HPDE6-E6E7 (cell line): ENCODE measurements around the gene EIF4G2.

ENCODE experiments used
- DNase-seq: peaks from one replicate; pipeline ENCODE4 v3.0.0; 2011; ENCODE audit warnings: missing footprints; ENCODE audit errors: extremely low spot score

EIF4G2 gene

DNA sequence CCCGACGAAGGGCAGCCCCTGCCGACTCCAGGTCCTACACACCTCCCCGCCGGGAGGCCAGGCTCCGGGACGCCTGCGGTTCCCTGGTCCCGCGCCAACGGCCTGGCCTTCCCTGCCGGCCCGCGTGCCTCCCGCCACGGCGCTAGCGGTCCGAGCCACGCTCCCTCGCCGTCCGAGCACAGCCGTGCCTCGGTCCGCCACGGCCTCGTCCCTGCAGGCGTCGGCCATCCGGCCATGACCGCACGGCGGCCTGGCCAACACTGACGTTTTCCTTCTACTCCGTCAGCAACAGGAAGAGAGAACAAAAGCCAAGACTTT, 532 bp downstream of the EIF4G2 start:
- no peak for DNase-seq

- no peak for DNase-seq
Measured at GRCh38 chr11:10807493-10808234, 1.1 kb downstream of the EIF4G2 start.

GRCh38 chr11:10806206-10806605, 2.5 kb downstream of the EIF4G2 start:
- no peak for DNase-seq

- DNase-seq, result no peak
Measured at GRCh38 chr11:10805741-10806140, 3.0 kb downstream of the EIF4G2 start.

- no peak for DNase-seq
Measured at GRCh38 chr11:10803676-10804075, 5.0 kb downstream of the EIF4G2 start.

DNA sequence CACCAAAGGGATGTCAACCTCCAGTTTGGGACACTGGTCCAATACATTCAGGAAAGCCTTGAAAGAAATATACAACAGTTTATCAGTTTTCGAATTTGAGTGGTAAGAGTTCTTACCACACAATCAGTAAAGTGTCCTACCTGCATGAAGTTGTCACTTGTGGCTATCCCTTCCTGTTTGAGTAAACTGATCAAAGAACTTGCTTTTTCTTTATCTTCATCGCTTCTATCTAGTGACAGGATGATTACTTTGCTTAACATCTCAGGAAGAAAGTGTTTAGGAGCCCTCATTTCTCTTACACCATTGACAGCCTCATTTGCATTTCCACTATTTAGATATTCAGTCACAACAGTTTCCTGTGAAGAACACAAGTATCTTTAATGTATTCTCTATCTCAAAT, 8.4 kb downstream of the EIF4G2 start:
- no peak for DNase-seq

GRCh38 chr11:10798330-10798928, 10.3 kb downstream of the EIF4G2 start:
- DNase-seq, result no peak

DNA sequence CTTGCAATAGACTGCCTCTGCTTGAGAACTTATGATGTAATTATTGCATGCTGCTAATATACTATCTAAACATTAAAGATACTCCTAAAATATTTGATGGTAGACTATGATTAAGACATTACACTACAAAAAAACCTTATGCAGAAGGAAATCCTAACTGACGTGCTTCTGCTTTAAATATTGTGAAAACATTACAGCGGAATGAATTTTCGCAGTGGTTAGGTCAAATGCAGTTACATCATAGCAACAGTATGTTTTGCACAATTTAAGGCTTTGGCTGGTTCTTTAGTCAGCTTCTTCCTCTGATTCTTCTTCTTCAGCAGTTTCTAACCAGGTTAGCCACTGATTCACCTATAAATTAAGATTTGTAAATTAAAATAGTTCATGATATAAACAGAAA, 11.2 kb downstream of the EIF4G2 start:
- DNase-seq, result no peak

- DNase-seq, result no peak
Measured at GRCh38 chr11:10797001-10797400, 11.7 kb downstream of the EIF4G2 start.

GRCh38 chr11:10796191-10796590, 12.5 kb downstream of the EIF4G2 start:
- DNase-seq, result no peak

DNA sequence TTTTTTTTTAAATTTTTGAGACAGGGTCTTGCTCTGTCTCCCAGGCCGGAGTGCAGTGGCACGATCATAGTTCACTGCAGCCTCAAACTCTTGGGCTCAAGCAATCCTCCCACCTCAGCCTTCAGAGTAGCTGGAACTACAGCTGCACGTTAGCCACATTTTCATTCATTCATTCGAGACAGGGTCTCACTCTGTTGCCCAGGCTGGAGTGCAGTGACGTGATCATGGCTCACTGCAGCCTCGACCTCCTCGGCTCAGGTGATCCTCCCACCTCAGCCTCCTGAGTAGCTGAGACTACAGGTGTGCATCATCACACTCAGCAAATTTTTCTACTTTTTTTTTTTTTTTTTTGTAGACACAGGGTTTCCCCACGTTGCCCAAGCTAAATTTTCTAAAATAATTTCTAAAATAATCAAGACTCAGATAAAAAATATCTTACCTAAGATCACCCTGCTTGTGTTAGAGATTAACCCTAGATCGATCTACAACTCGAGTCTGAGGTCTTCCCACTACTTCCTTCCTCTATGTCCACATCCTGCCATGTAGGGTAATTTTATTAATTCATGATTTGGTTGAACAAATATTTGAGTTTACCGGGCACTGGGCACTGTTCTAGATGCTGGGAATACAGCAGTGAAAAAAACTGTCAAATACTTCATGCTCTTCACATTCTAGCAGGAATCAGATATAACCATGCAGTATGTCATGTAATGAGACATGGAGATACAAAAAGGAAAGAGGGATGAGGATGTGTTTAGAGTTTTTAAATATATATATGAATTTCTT, 15.1 kb downstream of the EIF4G2 start:
- DNase-seq, result no peak

GRCh38 chr11:10792385-10793068, 16.2 kb downstream of the EIF4G2 start:
- peak; percentile 74 for DNase-seq

GRCh38 chr11:10786451-10786850, 22.3 kb downstream of the EIF4G2 start:
- no peak for DNase-seq

DNA sequence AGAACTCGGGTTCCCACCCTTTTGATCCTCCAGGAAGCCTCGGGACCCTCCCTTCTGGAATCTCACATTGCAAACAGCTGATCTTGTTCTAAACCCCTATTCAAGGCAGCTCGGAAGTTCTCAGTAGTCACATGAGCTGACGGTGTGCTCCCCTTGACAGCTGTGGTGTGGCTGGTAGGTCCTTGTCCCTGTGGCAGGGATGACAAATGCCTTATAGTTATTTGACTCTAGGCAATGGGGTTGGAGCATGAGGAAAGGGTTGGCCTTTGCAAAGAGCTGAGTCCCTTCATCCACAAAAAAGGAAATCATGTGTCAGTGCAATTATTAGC, 23.6 kb downstream of the EIF4G2 start:
- no peak for DNase-seq

GRCh38 chr11:10784232-10785145, 24.2 kb downstream of the EIF4G2 start:
- no peak for DNase-seq

GRCh38 chr11:10780040-10780439, 28.7 kb downstream of the EIF4G2 start:
- DNase-seq, result no peak

DNA sequence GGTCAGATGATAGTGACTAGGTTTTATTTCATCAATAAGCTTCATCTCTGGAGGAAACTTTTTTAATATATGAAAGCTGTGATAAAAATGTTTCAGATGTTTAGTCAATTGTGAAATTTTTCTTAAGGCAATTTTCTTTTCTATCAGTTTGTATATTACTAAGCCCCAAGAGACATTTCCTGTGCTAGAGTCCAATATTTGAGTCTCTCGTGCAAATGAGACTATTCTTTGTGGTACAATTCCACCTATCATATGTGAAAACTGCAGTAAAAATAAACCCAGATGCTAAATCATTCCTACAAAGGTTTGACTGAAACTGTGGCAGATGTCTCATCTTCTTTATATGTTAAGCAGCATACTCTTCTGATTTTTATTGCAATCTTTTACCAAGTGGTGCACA, 29.6 kb downstream of the EIF4G2 start:
- DNase-seq, result no peak

DNA sequence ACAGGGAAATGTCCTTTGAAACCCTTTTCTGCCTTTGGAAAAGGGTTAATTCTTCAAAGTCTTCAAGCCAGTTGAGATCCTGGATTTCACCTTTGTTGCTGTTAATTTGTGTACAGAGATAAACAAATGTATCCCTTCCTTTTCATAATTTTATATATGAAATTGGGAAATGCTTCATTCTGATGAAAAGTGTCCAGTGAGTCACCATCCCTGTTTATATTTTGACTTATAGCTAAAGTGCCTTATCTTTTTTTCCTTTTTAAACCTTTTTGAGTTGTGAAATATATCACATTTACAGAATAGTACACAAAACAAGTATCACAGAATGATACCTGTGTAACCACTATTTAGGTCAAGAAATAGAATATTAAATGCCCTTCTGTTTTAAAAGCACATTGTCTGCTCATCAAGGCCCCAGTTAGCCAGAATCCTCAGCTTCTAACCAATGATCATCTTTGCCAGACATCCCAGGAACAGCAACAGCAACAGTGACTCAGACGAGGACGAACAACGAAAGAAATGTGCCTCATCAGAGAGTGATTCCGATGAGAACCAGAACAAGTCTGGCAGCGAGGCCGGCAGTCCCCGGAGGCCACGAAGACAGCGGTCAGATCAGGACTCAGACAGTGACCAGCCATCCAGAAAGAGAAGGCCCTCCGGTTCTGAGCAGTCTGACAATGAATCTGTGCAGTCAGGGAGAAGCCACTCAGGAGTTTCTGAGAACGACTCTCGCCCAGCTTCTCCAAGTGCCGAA, 30.3 kb downstream of the EIF4G2 start:
- DNase-seq, result no peak

GRCh38 chr11:10777806-10778205, 30.9 kb downstream of the EIF4G2 start:
- DNase-seq, result no peak

DNA sequence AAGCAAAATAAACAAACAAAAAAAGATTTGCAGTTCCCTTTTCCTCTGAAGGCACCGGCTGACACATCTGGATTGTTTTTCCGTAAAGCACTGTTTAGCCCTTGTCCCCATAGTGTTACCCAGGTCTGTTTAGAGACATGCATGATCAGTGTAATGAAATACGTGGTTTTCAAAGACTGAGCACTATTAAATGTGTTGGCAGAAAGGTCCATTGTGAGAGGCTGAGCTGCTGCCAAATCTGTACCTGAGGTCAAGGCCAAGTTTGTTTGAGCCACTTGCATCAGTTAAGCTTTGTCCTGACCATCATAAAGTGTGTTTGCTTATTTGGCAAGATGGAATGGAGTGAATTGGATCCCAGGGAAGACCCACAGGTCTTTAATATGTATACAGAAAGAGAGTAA, 31.3 kb downstream of the EIF4G2 start:
- DNase-seq, result no peak

DNA sequence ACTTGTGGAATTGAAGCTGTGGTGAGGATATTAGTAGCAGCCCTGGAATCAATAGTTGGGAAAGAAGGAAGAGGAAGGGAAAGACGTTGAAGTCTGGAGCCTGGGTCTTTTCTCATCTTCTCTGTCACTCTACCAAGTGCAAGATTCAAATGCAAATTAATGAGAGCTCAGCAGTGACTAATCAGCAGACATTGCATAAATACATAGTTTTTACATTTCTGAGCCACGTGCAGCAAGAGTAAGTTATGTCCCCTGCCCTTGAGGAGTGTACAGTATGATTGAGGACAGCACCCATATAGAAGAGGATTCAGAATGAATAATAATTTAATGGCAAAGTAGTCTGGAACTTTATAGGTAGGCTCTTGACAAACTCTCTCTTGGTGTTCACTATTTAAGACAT, 33.9 kb downstream of the EIF4G2 start:
- DNase-seq, result no peak
